SH-SY5Y (cell line): ENCODE data around the gene BTN2A1.

Experiments
- GATA2 ChIP-seq: IDR thresholded peaks from 2 replicates; pipeline ENCODE4 v1.6.1; 2011; ENCODE audit warnings: mild to moderate bottlenecking, low read depth, low read length
- GATA3 ChIP-seq: IDR thresholded peaks from 2 replicates; pipeline ENCODE4 v1.6.1; 2011; ENCODE audit warnings: low read depth, mild to moderate bottlenecking, low read length, moderate library complexity

DNA sequence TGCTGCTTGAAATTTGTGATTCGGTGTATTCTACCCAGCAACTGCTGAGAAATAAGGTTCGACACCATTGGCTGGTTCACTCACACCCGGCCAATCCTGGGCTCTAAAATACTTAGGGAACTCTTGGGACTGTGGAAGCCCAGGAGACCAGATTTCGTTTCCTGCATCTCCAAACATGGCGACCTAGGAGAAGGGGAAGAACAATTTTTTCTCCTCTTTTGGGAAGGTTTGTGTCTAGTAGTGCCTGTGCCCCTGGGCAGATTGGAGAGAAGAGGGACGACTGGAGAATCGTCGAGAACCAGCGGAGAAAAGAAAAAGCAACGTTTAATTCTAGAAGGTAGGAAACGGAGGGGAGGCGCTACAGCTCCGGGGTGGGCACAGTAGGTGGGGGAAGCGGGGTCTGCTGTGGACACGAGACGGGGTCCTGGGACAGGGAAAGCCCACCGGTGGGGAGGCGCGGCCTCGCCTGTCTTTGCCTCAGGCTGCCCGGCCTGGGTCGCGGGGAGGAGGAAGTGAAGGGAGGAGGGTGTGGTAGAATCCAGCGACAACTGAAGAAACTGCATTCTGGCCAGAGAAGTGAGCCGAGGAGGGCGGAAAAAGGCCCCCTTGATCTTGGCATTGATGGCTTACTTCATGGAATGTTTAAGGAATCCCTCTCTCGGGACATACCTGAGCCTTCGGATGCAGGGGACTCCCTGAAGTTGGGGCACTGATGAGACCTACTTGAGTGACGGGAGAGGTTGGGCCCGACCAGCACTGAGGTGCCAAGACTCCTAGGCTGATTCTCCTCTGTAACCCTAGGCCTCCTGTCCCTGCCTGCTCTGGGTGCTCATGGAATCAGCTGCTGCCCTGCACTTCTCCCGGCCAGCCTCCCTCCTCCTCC is at the start of gene BTN2A1:
- TF ChIP-seq GATA2 (no peak), GATA3 (no peak)
